ENCODE measurements around the gene COL7A1. TPM values are rescaled to one million over a fixed set of nuclear protein-coding genes. Genes with fewer than 3 reads are reported as not detected.

Gene COL7A1
- total and polyA plus RNA-seq, 2 experiments from 2014 or later = 4.0 to 7.9 TPM

- no peaks in the 10 kb centered on the region for H3K9me2 ChIP-seq (ENCODE audit: insufficient read depth)
Measured at GRCh38 chr3:48576647-48577046, 18.5 kb downstream of the COL7A1 start.

More at GRCh38 chr3:48576647-48577046, 18.5 kb downstream of the COL7A1 start:
- H3K36me3 ChIP-seq (ENCODE audit: insufficient read depth) = no peaks in the 10 kb centered on the region
- H3K36me3 Mint-ChIP-seq (ENCODE audit: low read depth) = peaks cover 3% of the 10 kb centered on the region; the same call in 2 of the 3 replicates
- DNase-seq (ENCODE audit: low spot score) (no peak), ATAC-seq (no peak)
- H3K4me2 ChIP-seq = no peak overlapping the region
- H4K20me1 ChIP-seq (replicated peaks; ENCODE audit: insufficient read depth) = no peaks in the 10 kb centered on the region
- H3K4me1 Mint-ChIP-seq = no peaks in the 10 kb centered on the region
- H3K9me3 Mint-ChIP-seq = no peaks in the 10 kb centered on the region
- H3K27me3 Mint-ChIP-seq (ENCODE audit: insufficient read depth, low read depth, poor library complexity) = no peaks in the 10 kb centered on the region
- no peaks in the 10 kb centered on the region for H3K4me1 ChIP-seq (ENCODE audit: insufficient read depth)
- H3K27ac ChIP-seq (ENCODE audit: low read depth) = no peak overlapping the region
- H3K4me3 Mint-ChIP-seq = no peak overlapping the region
- H3F3A ChIP-seq (replicated peaks; ENCODE audit: low read depth) = no peaks in the 10 kb centered on the region
- H3K4me3 ChIP-seq = no peak overlapping the region
- H3K27me3 ChIP-seq (ENCODE audit: insufficient read depth) = no peaks in the 10 kb centered on the region
- H3K27ac Mint-ChIP-seq = no peak overlapping the region
- H3K79me2 ChIP-seq (replicated peaks; ENCODE audit: insufficient read depth) = no peaks in the 10 kb centered on the region
- no peak for TF ChIP-seq ZNF114 (CRISPR knock-in tag; IDR thresholded peaks at IDR 0.05)
- TF ChIP-seq STAT1 (IDR thresholded peaks at IDR 0.05; ENCODE audit: unreplicated experiment) = no peak
- TF ChIP-seq ZNF462 (CRISPR knock-in tag; IDR thresholded peaks at IDR 0.05) = no peak
- no peak for TF ChIP-seq POLR2AphosphoS5 (IDR thresholded peaks at IDR 0.05; ENCODE audit: low read depth)
- no peak for TF ChIP-seq CTCF (conservative IDR thresholded peaks at IDR 0.05; ENCODE audit: low read depth in 2 of 2)
- no peak overlapping the region for H2AFZ ChIP-seq
